A549 (cell line): ENCODE measurements around the gene SORCS2. TPM values are rescaled to one million over a fixed set of nuclear protein-coding genes. Genes with fewer than 3 reads are reported as not detected.

Experiments used
- ATAC-seq, 2 experiments: fragments of 200-7000 bp in 1 of 2; fragments of >200 bp in 1 of 2; cut with Nextera tagmentation in 1 of 2; cut with Tn5 transposase in 1 of 2; 3 replicates each; pipeline versions ENCODE4 v1.8.0 to v1.9.1; 2018 to 2020; ENCODE audit warnings: mild to moderate bottlenecking in 1 of 2, moderate library complexity in 1 of 2
- CTCF ChIA-PET: fragments of 300-600 bp; sonication (Branson Sonifier 250); formaldehyde crosslinking; extraction: SDS; loops from one replicate; lab custom pipeline; 2021; ENCODE audit warnings: antibody characterized with exemption, inconsistent platforms; lab: Yijun Ruan, JAX
- POLR2A ChIA-PET: fragments of 350-600 bp; formaldehyde crosslinking; extraction: SDS; loops from one replicate; lab custom pipeline; 2021; ENCODE audit warnings: antibody characterized with exemption, inconsistent platforms; lab: Yijun Ruan, JAX
- DNase-seq, 2 experiments: peaks; one replicate each; pipeline versions ENCODE4 v3.0.0 to v3.0.0-alpha.2; 2011 to 2016; ENCODE audit warnings: low read depth in 1 of 2, low spot score in 1 of 2
- FAIRE-seq: peaks from 2 replicates; lab custom pipeline; 2011; peaks lifted over from hg19 to GRCh38; lab: Jason Lieb, UNC
- H3K27ac ChIP-seq, 2 experiments: fragments of >200 bp; sonication (Bioruptor Twin); formaldehyde crosslinking; 3 replicates each; pipeline ENCODE4 v1.5.1; 2016 to 2017
- H3K4me1 ChIP-seq: fragments of >200 bp; sonication (Bioruptor Twin); formaldehyde crosslinking; 3 replicates; pipeline ENCODE4 v1.6.1; 2016
- H3K4me2 ChIP-seq: fragments of >200 bp; sonication (Bioruptor Twin); formaldehyde crosslinking; 3 replicates; pipeline ENCODE4 v1.6.1; 2016
- H3K4me3 ChIP-seq: fragments of >200 bp; sonication (Bioruptor Twin); formaldehyde crosslinking; 3 replicates; pipeline ENCODE4 v1.5.1; 2016
- H3K9me3 ChIP-seq: fragments of >200 bp; sonication (Bioruptor Twin); formaldehyde crosslinking; 3 replicates; pipeline ENCODE4 v1.6.1; 2016
- BCL3 ChIP-seq: fragments of >200 bp; sonication (Bioruptor Twin); formaldehyde crosslinking; IDR thresholded peaks from 3 replicates; pipeline ENCODE4 v1.6.1; 2016
- BHLHE40 ChIP-seq: IDR thresholded peaks from 2 replicates; pipeline ENCODE4 v1.6.1; 2012; ENCODE audit warnings: low read depth, low read length, inconsistent platforms
- CBX2 ChIP-seq: fragments of 200-600 bp; sonication (generic); IDR thresholded peaks from 2 replicates; pipeline ENCODE4 v1.6.1; 2016; ENCODE audit warnings: low read depth, mild to moderate bottlenecking, borderline replicate concordance
- CBX8 ChIP-seq: fragments of 200-600 bp; sonication (generic); IDR thresholded peaks from 2 replicates; pipeline ENCODE4 v1.6.1; 2016
- CHD2 ChIP-seq: fragments of 150-350 bp; IDR thresholded peaks from 2 replicates; pipeline ENCODE4 v1.6.1; 2014; ENCODE audit warnings: low read length; ENCODE audit not compliant: partially characterized antibody
- CHD4 ChIP-seq: fragments of 200-600 bp; sonication (generic); IDR thresholded peaks from 2 replicates; pipeline ENCODE4 v1.6.1; 2016; ENCODE audit warnings: antibody characterized with exemption, mild to moderate bottlenecking, borderline replicate concordance
- CTCF ChIP-seq: fragments of >200 bp; sonication (Bioruptor Twin); formaldehyde crosslinking; IDR thresholded peaks from 3 replicates; pipeline ENCODE4 v1.5.1; 2016
- EHF ChIP-seq: fragments of 250-450 bp; sonication (Bioruptor Pico); IDR thresholded peaks from 2 replicates; pipeline ENCODE4 v1.5.0; 2020; ENCODE audit warnings: mild to moderate bottlenecking
- ELK1 ChIP-seq: fragments of 150-350 bp; IDR thresholded peaks from 2 replicates; pipeline ENCODE4 v1.6.1; 2014; ENCODE audit warnings: low read depth, mild to moderate bottlenecking, low read length
- EP300 ChIP-seq, 2 experiments: fragments of >200 bp; sonication (Bioruptor Twin); formaldehyde crosslinking; IDR thresholded peaks; 2 replicates in 1 of 2; 3 replicates in 1 of 2; pipeline ENCODE4 v1.6.1; 2016 to 2017
- ESRRA ChIP-seq: fragments of 150-350 bp; IDR thresholded peaks from 2 replicates; pipeline ENCODE4 v1.6.1; 2014; ENCODE audit warnings: mild to moderate bottlenecking, low read length, borderline replicate concordance
- FOSB ChIP-seq: fragments of 250-450 bp; sonication (Bioruptor Pico); IDR thresholded peaks from 2 replicates; pipeline ENCODE4 v1.5.0; 2020; ENCODE audit warnings: mild to moderate bottlenecking, moderate library complexity
- HDAC2 ChIP-seq: fragments of 200-600 bp; sonication (generic); IDR thresholded peaks from 2 replicates; pipeline ENCODE4 v1.6.1; 2016
- HEYL ChIP-seq: fragments of 250-450 bp; sonication (Bioruptor Pico); IDR thresholded peaks from 2 replicates; pipeline ENCODE4 v1.8.0; 2021; ENCODE audit warnings: mild to moderate bottlenecking, moderate library complexity
- HOXA7 ChIP-seq: fragments of 250-450 bp; sonication (Bioruptor Pico); IDR thresholded peaks from 2 replicates; pipeline ENCODE4 v1.5.0; 2020; ENCODE audit warnings: mild to moderate bottlenecking, moderate library complexity
- JUN ChIP-seq, 2 experiments: fragments of >200 bp; sonication (Bioruptor Twin); formaldehyde crosslinking; IDR thresholded peaks; 2 replicates in 1 of 2; 3 replicates in 1 of 2; pipeline ENCODE4 v1.6.1; 2016 to 2017
- KDM1A ChIP-seq: fragments of 200-600 bp; sonication (generic); IDR thresholded peaks from 2 replicates; pipeline ENCODE4 v1.6.1; 2016; ENCODE audit warnings: low read depth, mild to moderate bottlenecking
- PBX3 ChIP-seq: IDR thresholded peaks from 2 replicates; pipeline ENCODE4 v1.6.1; 2012
- POLR2A ChIP-seq: IDR thresholded peaks from 2 replicates; pipeline ENCODE4 v1.6.1; 2012; ENCODE audit warnings: mild to moderate bottlenecking, low read length
- POLR2AphosphoS2 ChIP-seq: conservative IDR thresholded peaks from 2 replicates; pipeline ENCODE4 v1.6.1; 2012; ENCODE audit warnings: low read length, improper control_type of control experiment, inconsistent platforms
- RARB ChIP-seq: fragments of 250-450 bp; sonication (Bioruptor Pico); IDR thresholded peaks from 2 replicates; pipeline ENCODE4 v1.8.0; 2021; ENCODE audit warnings: mild to moderate bottlenecking, moderate library complexity
- REST ChIP-seq: fragments of 200-600 bp; sonication (generic); IDR thresholded peaks from 2 replicates; pipeline ENCODE4 v1.6.1; 2016; ENCODE audit warnings: antibody characterized with exemption, mild to moderate bottlenecking, moderate library complexity
- RFX5 ChIP-seq: fragments of 450-650 bp; IDR thresholded peaks from 2 replicates; pipeline ENCODE4 v1.7.1; 2014; ENCODE audit warnings: antibody characterized with exemption, mild to moderate bottlenecking, moderate library complexity
- RNF2 ChIP-seq: fragments of 200-600 bp; sonication (generic); IDR thresholded peaks from 2 replicates; pipeline ENCODE4 v1.6.1; 2016; ENCODE audit warnings: low read depth, mild to moderate bottlenecking, antibody characterized with exemption, moderate library complexity, borderline replicate concordance
- SMC3 ChIP-seq: fragments of >200 bp; sonication (Bioruptor Twin); formaldehyde crosslinking; IDR thresholded peaks from 3 replicates; pipeline ENCODE4 v1.6.1; 2018; ENCODE audit warnings: inconsistent platforms
- TP53 ChIP-seq: fragments of 250-450 bp; sonication (Bioruptor Pico); IDR thresholded peaks from 2 replicates; pipeline ENCODE4 v1.5.0; 2021; ENCODE audit warnings: mild to moderate bottlenecking, moderate library complexity
- USF2 ChIP-seq: fragments of 450-650 bp; IDR thresholded peaks from 2 replicates; pipeline ENCODE4 v1.6.1; 2014; ENCODE audit warnings: antibody characterized with exemption
- WGBS: methylation state at CpG from one replicate; pipeline ENCODE4 v1.1.6; 2017; ENCODE audit errors: missing lambda C conversion rate; 5-methylcytosine and 5-hydroxymethylcytosine counted together
- polyA plus RNA-seq, 4 experiments: library from polyadenylated mRNA; depleted of rRNA in 3 of 4; stranded (reverse); fragments of >200 nt; fragmentation: RNase III in 1 of 4; extraction: RNeasy Plus Mini Kit Qiagen cat#74134 plus additional on column Dnase treatment in 1 of 4; gene quantifications; 2 replicates in 3 of 4; 3 replicates in 1 of 4; pipeline ENCODE4 v1.2.3, GENCODE V29; 2011 to 2017

Gene SORCS2
- polyA plus RNA-seq, 2 of the 4 experiments (the other 2 are of a cell fraction) = 1.4 to 4.6 TPM

GRCh38 chr4:7516773-7517144, 324.4 kb downstream of the SORCS2 start:
- Histone ChIP-seq H3K4me2 (no peak overlapping the region), H3K4me3 (no peak overlapping the region), H3K27ac (no peak overlapping the region), H3K9me3 (no peaks in the 10 kb centered on the region), H3K4me1 (no peaks in the 10 kb centered on the region)
- DNase-seq (no peak), FAIRE-seq (no peak), ATAC-seq (no peak)
- ChIA-PET POLR2A (no interaction called here), CTCF (interaction anchor here (2.0 kb wide), 1 partner anchor 325 kb away, joined by 7 read pairs; the partner anchor contains the start of gene SORCS2)
- TF ChIP-seq CTCF = no peak
- TF ChIP-seq SMC3 = no peak
- TF ChIP-seq POLR2A = no peak
- TF ChIP-seq HOXA7 (CRISPR knock-in tag) = no peak
- TF ChIP-seq CBX8 = no peak
- no peak for TF ChIP-seq TP53
- no peak for TF ChIP-seq CHD4
- TF ChIP-seq HDAC2 = no peak
- no peak for TF ChIP-seq ELK1
- TF ChIP-seq JUN (IDR thresholded peaks at IDR 0.05) = no peak
- TF ChIP-seq BHLHE40 = no peak
- no peak for TF ChIP-seq EP300 (IDR thresholded peaks at IDR 0.05)
- TF ChIP-seq KDM1A = no peak
- TF ChIP-seq BCL3 = no peak
- no peak for TF ChIP-seq ESRRA
- TF ChIP-seq EHF = no peak
- no peak for TF ChIP-seq HEYL (CRISPR knock-in tag)
- TF ChIP-seq RFX5 = no peak
- TF ChIP-seq CHD2 = no peak
- TF ChIP-seq PBX3 = no peak
- 89% methylated on average over 3 of the region's 12 CpGs for WGBS

- ChIA-PET CTCF (no interaction called here), POLR2A (no interaction called here)
- Histone ChIP-seq H3K27ac (no peak overlapping the region), H3K4me2 (no peak overlapping the region), H3K4me1 (no peaks in the 10 kb centered on the region), H3K9me3 (no peaks in the 10 kb centered on the region), H3K4me3 (no peak overlapping the region)
- no peak for DNase-seq
- 82% methylated on average over 14 of the region's 24 CpGs for WGBS
- ATAC-seq = no peak
- no peak for FAIRE-seq
- no peak for TF ChIP-seq BCL3
- TF ChIP-seq FOSB = no peak
- TF ChIP-seq RARB (CRISPR knock-in tag) = no peak
- TF ChIP-seq BHLHE40 = no peak
- no peak for TF ChIP-seq CBX2
- no peak for TF ChIP-seq JUN (IDR thresholded peaks at IDR 0.05)
- TF ChIP-seq USF2 = no peak
- no peak for TF ChIP-seq CHD4
- no peak for TF ChIP-seq RNF2
- no peak for TF ChIP-seq CBX8
- TF ChIP-seq ESRRA = no peak
- no peak for TF ChIP-seq REST
- TF ChIP-seq POLR2AphosphoS2 = no peak
- no peak for TF ChIP-seq POLR2A
Measured at GRCh38 chr4:7518871-7519637, 326.7 kb downstream of the SORCS2 start.
